NCI-H1092 treated with DMSO at 0.1 percent for 48 hours (cell line): ENCODE measurements around the gene ROBO3.

Experiments
- DNase-seq: peaks from one replicate; lab custom pipeline; 2025; lab: John Stamatoyannopoulos, UW

Gene ROBO3

GRCh38 chr11:124846070-124846673 lies 19.1 kb upstream of the ROBO3 start:
- no peak for DNase-seq

- no peak for DNase-seq
Observed at GRCh38 chr11:124859171-124859570, 6.1 kb upstream of the ROBO3 start.

- no peak for DNase-seq
Observed at GRCh38 chr11:124861670-124862069, 3.6 kb upstream of the ROBO3 start.

- peak; percentile 11 for DNase-seq
Observed at GRCh38 chr11:124863137-124863825, 2.0 kb upstream of the ROBO3 start.

- no peak for DNase-seq
Observed at GRCh38 chr11:124863826-124864165, 1.4 kb upstream of the ROBO3 start.

- DNase-seq: no peak
Observed at GRCh38 chr11:124864176-124864891, 898 bp upstream of the ROBO3 start.

GRCh38 chr11:124864892-124865180 lies 396 bp upstream of the ROBO3 start:
- DNase-seq: no peak

- peak; percentile 30 for DNase-seq
Observed at GRCh38 chr11:124865902-124866851, 945 bp downstream of the ROBO3 start.

- DNase-seq: peak; percentile 35
Observed at GRCh38 chr11:124867700-124868099, 2.5 kb downstream of the ROBO3 start.

- no peak for DNase-seq
Observed at GRCh38 chr11:124868331-124869274, 3.4 kb downstream of the ROBO3 start.

GRCh38 chr11:124869331-124869730 lies 4.1 kb downstream of the ROBO3 start:
- DNase-seq: no peak

- no peak for DNase-seq
Observed at GRCh38 chr11:124869856-124870387, 4.7 kb downstream of the ROBO3 start.

- no peak for DNase-seq
Observed at GRCh38 chr11:124870430-124870829, 5.2 kb downstream of the ROBO3 start.

- DNase-seq: no peak
Observed at GRCh38 chr11:124872280-124872679, 7.0 kb downstream of the ROBO3 start.

GRCh38 chr11:124872741-124873140 lies 7.5 kb downstream of the ROBO3 start:
- no peak for DNase-seq

- DNase-seq: no peak
Observed at GRCh38 chr11:124873951-124874350, 8.7 kb downstream of the ROBO3 start.

- no peak for DNase-seq
Observed at GRCh38 chr11:124874571-124875255, 9.5 kb downstream of the ROBO3 start.

GRCh38 chr11:124875401-124875800 lies 10.2 kb downstream of the ROBO3 start:
- no peak for DNase-seq

- peak; percentile 93 for DNase-seq
Observed at GRCh38 chr11:124875943-124876817, 10.9 kb downstream of the ROBO3 start.
